GM19239 (cell line): ENCODE results near the gene UBAC2.

Source experiments
- DNase-seq: peaks from one replicate; pipeline ENCODE4 v3.0.0; 2011; ENCODE audit warnings: low spot score; ENCODE audit not compliant: insufficient read length
- FAIRE-seq: peaks from 2 replicates; lab custom pipeline; 2011; peaks lifted over from hg19 to GRCh38; lab: Jason Lieb, UNC

The UBAC2 gene

DNA sequence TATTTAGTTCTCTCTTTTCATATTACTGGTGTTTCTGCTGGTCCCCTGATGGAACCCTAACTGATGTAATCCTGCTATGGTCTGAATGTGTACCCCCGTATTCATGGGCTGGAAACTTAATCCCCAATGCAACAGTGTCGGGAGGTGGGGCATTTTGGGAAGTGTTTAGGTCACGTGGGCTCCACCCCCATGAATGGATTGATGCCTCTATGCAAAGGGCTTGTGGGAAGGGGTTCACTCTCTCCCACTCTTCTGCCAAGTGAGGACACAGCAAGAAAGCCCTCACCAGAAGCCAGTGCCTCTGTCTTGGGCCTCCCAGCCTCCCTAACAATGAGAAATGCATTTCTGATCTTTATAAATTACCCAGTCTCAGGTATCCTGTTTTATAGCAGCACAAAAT, 21.2 kb upstream of the UBAC2 start:
- FAIRE-seq (no peak), DNase-seq (no peak)

DNA sequence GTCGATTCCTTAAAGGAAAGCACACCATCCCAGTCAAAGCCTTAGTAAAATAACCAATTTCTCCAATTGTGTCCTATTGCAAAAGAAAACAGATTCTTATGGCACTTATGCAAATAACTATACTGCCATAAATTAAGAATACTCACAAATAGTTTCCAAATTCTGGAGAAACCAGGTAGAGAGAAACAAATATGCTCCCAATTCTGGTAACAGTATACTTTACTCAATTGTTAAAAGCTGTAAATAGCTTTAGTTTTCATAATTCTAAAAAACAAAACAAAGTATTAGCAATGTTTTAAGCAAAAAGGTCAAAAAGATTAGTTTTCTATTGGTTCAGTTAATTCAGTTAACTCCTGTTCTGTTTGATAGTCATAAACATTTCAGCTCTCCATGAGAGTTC, 18.2 kb upstream of the UBAC2 start:
- FAIRE-seq (no peak), DNase-seq (no peak)

DNA sequence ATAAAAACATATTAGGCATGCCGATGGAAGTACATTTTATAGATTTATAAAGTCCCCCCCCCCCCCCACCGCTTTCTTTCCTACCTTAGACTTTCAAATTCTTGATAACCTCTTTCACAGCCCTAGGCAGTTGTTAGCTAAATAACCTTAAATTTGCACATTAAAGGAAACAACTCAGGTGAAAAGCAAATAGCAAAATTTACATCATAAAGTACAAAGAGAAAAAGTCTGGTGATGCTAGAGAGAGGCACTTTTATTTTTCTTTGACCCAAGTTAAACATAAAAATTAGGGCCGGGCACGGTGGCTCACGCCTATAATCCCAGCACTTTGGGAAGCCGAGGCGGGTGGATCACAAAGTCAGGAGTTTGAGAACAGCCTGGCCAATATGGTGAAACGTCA, 15.0 kb upstream of the UBAC2 start:
- DNase-seq = no peak
- FAIRE-seq = no peak

DNA sequence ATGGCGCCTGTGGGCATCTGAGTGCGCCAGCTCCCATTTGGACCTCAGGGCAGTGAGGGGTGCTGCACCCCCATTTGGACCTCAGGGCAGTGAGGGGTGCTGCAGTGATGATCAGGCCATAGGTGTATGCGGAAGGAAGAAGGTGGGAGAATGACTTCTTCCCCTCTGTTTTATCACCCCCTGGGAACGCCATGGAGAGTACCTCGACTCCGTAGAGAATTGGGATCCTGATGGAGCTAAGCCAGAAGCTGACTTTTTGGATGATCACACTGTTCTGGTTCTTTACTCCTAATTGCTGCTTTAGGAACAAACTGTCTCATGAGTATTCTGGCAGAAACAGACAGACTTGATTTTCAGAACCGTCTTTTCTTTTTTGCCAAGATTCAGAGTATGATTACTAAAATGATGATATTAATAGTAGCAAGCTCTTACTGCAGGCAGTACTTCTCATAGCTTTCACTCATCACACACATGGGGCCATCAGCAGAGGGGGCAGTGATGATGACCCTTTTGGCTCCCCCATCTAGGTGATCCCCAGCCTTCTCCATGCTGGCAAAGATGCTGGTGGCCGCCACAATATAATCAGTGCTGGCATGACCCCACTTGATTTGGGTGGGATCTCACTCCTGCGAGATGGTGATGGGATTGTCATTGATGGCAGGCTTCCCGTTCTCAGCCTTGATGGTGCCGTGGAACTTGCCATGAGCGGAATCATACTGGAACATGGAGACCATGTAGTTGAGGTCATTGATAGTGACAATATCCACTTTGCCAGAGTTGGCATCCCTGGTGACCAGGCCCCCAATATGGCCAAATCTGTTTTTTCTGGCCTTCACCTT, 10.3 kb upstream of the UBAC2 start:
- DNase-seq = no peak
- FAIRE-seq = no peak

DNA sequence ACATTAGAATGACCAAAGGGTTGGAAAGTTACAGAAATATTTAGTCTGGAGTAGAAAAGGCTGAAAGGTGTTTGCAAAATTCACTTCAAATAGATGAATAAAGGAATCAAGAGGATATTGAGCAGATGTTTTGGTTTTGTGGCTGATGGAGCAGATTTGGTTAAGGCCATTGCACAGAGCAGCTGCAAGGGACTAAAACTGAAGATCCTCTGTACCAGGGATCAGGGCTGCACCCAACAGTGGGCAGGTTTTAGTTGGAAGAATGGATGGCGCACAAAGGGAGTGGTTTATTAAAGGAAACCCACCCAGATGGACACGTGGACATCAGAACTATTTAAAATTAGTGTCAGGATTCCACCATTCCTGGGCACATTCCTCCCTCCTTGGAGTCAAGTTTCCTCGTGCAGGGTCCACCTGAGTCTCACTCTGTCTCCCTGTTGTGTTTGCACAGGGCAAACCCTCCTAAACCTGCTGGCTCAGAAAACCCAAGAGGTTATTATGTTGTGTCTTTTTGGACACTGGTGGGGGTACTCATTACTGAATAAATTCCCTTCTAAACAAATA, 9.2 kb upstream of the UBAC2 start:
- FAIRE-seq (no peak), DNase-seq (no peak)

DNA sequence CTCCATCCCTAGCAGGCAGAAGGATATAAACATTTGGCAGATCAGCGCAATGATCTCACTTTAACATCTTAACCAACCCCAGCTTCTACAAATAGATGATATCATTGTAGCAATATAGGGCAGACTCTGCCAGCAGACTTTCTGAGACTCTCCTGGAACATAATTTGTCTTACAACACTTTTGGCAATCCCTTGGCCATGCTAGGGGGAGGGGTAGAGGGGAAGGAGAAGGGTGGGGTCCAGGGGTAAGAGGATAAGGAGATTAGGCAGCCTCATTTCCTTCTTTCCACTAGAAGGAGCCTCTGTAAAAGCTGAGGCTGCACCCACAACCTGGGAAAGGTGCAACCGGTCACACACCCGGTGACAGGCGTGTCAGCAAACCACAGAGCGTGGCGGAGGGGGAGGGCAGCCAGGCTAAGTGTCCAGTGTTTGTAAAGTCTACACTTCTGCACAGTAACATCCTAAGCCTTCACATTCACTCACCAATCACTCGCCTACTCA, 8.7 kb upstream of the UBAC2 start:
- DNase-seq (no peak), FAIRE-seq (no peak)

DNA sequence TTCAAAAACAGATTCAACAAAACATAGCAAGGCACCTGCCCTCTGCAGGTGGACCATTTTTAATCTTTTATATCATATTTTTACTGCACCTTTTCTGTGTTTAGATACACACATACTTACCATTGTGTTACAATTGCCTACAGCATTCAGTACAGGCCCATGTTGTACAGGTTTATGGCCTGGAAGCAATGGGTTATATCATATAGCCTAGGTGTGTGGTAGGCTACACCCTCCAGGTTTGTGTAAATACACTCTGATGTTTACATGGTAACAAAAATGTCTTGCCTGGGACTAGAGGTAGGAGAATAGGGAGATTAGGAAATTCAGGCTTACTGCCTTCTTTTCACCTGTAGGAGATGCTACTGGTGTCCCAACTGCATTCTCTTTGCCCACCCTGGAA, 8.2 kb upstream of the UBAC2 start:
- DNase-seq (no peak), FAIRE-seq (no peak)

DNA sequence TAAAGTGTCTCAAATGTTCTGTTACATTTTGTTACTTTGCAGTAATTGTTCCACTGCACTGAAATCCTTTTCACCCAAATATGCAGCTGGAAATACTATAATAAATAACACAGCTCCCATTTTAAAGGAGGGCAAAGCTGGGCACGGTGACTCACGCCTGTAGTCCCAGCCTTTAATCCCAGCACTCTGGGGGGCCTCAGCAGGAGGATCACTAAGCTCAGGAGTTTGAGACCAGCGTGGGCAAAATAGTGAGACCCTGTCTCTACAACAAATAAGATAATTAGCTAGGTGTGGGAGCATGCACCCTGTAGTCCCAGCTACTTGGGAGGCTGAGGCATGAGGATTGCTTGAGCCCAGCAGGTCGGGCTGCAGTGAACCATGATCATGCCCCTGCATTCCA, 7.5 kb upstream of the UBAC2 start:
- FAIRE-seq (no peak), DNase-seq (no peak)

DNA sequence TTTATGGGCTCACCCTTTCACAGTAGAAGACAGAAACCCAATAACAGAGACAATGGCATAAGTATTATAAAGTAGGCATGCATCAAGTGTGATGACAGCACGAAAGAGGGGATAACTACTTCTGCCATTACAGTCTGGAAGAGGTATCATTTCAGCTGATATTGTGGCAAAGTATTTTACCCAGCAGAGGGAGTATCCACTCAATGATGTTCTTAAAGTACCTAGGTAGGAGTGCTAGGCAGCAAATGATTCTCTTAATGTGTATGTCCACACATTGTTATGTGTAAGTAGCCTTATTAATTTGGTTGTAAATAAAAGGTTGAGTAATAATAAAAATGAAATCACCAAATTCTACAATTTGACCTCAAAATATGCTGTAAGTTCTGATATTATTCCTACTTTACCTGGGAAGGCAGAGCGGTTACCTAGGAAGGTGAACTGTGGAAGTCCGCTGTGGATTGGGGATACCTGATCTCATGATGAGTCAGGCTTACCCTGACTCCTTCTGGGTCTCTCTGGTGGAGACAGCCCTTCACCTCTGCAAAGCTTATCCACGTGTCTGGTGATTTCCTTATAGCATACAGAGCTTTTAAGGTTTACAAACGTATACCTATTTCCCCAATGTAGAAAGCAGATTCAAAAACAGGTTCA, 4.1 kb upstream of the UBAC2 start:
- no peak for DNase-seq
- FAIRE-seq = no peak

DNA sequence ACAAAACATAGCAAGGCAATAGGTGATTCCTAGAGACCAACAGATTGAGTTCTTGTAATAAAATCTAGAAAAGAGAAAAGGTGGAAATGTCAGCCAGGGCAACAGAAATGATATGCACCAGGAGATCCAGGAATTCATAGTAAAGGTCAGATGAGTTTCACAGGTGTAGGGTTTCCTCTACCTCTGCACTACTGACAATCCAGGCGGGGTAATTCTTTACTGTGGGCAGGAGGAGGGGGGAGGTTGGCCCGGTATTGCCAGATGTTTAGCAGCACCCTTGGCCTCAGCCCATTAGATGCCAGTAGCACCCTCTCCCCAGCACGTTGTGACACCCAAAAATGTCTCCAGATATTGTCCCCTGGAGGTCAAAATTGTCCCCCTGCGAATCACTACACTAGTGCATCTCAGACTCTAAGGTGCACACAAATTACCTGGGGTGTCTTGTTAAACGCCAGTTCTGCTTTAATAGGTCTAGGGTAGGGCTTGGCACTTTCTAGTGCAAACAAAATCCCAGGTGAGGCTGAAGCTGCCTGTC, 3.5 kb upstream of the UBAC2 start:
- FAIRE-seq (no peak), DNase-seq (no peak)

DNA sequence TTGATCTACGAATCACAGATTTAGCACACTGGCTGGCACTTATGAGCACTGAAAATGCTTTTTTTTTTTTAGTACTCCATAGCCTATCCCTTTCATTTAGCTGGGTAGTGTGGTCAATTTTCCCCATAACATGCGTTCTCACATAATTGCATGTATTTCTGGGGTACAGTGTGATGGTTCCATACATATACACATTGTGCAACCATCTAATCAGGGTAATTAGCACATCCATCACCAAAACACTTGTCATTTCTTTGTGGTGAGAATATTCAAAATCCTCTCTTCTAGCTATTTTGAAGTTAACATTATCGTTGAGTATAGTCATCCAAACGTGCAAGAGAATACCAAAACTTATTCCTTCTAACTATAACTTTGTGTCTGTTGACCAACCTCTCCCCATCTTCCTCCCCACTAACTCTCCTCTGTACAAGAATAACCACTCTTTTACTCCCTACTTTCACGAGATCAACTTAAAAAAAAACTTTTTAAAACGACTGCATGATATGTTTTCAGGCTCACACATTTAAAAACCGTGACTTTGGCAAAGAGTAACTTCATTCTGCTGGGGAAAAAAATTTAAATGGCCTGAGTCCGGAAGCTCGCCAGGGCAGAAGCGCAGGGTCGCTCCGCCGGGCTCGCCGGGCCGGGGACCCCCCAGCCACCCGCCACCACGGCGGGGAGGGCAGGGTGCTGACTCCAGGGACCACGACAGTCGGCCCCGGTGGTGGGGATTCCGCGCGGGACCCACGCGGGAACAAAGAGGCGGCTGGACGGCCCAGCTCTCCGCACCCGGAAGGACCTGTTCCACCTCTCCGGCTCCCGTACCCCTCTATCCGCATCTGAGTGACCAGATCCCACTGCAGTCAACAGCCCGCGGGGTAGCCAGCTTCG, 868 bp upstream of the UBAC2 start:
- FAIRE-seq (no peak), DNase-seq (no peak)

DNA sequence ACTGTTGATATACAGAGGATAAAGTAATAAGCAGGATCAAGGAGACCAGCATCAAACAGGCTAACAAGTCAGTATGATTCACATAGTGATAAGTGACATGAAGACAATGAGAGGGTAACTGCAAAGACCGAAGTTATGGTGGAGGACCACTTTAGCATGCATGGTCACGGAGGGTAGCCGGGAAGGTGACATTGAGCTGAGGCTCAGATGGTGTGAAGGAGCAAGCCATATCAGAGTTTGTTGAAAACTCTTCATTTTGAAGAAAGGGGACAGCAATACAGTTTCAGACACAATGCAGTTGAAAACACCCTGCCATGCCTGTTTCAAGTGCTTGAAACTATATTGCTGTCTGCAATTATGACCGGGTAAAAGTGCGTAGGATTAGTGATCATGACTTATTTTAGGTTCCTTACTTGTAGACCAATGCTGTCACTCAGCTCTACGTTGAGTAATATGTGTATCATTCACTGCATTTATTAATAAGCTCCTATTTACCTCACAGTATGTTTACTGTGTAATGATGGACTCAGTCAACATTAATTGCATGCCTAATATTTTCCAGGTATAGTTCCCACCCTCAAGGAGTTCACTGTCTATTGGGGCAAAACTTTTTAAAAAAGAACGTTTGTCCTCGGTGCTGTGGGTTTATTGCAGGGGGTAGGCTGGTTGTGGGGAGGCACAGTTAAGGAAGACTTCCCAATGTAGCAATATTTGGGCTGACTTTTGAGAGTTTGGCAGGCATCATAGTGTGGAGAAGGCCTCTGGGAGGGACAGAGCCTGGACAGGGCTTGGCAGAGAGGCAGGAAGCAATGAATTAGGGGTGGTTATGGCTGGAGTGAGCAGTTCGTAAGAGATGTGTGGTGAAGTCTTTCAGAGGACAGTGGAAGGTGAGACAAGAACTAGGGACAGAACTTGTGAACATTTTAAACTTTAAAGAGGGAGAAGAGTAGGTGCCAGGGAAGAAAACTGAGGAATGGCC, 3.2 kb downstream of the UBAC2 start:
- DNase-seq (no peak), FAIRE-seq (no peak)

DNA sequence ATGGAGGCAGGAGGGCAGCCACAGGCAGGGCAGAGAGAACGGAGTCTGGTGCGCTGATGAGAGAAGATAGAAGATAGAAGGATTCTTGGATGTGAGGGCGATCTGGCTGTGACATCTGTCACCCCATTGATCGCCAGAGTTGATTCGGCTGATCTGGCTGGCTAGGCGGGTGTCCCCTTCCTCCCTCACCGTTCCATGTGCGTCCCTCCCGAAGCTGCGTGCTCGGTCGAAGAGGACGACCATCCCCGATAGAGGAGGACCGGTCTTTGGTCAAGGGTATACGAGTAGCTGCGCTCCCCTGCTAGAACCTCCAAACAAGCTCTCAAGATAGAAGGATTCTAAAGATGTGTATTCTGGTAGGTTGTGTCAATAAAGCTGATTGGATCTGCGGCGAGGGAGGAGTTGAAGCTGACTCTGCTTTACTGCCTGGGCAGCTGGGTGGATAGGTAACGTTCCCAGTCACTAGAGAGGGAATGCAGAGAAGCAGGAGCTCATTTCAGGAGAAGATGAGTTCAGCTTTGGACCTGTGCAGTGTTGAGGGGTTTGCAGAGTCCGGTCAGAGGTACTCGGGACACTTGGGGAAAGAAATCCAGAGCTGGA, 5.1 kb downstream of the UBAC2 start:
- FAIRE-seq (no peak), DNase-seq (no peak)

DNA sequence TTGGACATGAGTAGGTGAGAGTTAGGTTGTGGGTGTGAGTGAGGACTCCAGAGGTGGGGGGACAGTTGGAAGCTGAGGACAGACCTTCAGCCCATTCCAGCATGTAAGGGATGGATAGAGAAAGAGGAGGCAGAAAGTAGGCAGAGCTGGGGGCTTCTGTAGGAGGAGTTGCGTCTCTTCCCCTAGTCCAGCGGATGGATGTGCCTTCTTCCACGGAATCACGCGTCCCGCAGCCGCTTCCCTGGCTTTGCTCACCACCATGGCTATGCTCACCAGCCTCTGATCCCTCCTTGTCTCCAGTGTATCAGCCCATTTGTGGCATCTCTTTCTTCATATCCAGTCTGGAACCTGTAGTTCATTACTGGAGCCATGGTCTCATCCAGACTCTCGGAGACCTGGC, 5.6 kb downstream of the UBAC2 start:
- DNase-seq = no peak
- no peak for FAIRE-seq

DNA sequence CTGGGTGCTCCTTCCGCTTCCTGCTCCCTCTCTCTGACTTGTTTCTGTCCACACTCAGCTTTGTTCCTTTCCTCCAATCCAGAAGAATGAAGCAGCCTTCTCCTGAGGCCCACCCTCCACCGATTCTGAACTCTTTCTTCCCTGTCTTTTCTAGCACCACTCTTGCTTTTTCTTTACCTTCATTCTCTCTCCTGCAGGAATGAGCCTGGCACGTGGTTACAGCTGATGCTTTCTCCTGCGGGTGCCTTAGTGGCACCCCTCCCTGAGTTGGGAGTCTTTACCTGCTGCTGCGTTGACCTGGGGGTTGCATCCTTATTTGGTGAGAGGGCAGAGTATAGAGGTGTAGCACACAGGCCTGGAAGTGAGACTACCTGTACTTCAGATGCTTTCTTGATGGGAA, 6.2 kb downstream of the UBAC2 start:
- no peak for FAIRE-seq
- no peak for DNase-seq

DNA sequence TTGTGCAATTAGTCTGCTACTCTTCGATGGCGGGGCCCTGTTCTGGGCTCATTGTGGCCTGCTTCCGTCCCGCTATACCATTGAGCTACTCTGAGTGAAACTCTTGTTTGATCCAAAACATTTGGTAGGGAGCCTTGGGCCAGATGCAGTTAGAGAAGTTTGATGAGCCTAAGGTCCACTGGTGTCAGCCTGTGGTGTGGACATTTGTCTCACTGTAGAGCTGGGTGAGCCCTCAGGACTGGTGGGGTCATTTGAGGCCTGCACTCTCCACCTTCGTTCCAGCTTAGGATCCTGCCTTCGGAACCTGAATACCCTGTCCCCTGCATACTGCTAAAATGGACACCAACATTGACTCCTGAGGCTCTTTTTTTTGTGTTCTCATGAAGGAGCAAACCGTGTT, 6.9 kb downstream of the UBAC2 start:
- no peak for DNase-seq
- FAIRE-seq = no peak

DNA sequence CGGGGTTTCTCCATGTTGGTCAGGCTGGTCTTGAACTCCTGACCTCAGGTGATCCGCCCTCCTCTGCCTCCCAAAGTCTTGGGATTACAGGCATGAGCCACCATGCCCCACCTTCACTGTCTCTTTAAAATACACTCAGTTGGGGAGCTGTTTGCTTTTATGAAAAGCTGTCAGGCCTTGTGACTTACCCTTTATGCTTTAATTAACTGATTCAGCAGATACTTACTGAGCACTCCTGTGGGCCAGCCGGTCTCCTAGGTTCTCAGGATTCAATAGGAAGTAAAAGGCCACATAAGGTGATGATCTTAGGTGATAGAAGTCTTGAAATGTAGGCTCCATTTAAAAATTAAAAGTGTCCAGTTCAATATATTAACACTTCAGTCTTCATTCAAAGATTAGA, 7.5 kb downstream of the UBAC2 start:
- no peak for DNase-seq
- FAIRE-seq = no peak

DNA sequence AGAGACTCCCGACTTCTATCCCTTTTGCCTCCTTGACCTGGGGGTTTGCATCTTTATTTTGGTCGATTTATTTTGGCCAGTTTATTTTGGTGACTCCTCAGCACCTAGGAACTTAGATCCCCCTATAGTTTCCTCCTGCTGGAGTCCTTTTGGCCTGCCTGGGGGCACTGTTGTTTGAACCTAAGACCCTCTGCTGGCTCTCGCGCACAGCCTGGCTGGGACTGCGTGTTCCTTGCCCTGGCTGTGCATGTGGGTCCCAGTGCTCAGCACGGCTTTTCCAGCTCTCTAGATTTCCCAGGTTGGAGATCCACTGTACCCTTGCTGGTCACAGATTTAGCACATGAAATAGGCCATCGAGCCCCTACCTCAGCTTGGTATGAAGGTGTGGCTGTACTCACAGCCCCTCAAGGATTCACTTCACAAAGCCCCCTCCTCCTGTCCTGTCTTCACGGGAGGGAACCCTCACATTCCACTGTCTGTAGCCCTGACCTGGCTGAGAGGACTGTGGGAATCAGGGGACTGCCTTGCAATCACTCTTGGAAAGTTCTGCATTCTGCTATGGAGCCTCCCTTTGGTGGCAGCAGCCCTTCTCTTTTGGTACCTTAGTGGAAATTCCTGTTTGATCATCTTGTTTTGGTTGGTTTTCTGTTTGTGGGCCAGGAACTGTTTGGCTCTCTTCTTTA, 8.3 kb downstream of the UBAC2 start:
- no peak for FAIRE-seq
- DNase-seq = no peak
